ENCODE measurements around the gene PPP2R3B.

DNA sequence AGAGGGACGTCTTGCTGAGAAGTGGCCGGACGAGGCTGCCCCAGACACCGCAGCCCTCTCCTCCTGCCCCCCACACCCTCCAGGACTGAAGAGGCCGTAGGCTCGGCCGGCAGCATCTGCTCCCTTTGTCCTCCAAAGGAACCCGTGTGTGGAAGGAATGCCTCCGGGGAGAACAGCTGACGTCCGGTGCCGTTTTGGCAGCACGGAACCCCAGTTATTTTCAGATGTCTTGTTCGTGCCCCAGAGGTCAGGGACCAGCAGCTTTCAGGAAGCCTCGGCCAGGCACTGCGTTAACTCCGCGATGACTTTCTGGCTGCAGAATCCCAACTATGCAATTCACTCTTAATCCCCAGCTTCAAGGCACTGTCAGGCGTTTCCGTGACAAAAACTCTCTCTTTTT, 10.9 kb upstream of the PPP2R3B start:
- TF ChIP-seq, protein P1, sequence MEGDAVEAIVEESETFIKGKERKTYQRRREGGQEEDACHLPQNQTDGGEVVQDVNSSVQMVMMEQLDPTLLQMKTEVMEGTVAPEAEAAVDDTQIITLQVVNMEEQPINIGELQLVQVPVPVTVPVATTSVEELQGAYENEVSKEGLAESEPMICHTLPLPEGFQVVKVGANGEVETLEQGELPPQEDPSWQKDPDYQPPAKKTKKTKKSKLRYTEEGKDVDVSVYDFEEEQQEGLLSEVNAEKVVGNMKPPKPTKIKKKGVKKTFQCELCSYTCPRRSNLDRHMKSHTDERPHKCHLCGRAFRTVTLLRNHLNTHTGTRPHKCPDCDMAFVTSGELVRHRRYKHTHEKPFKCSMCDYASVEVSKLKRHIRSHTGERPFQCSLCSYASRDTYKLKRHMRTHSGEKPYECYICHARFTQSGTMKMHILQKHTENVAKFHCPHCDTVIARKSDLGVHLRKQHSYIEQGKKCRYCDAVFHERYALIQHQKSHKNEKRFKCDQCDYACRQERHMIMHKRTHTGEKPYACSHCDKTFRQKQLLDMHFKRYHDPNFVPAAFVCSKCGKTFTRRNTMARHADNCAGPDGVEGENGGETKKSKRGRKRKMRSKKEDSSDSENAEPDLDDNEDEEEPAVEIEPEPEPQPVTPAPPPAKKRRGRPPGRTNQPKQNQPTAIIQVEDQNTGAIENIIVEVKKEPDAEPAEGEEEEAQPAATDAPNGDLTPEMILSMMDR (tag by site-specific recombination; IDR thresholded peaks at IDR 0.05) = no peak
- TF ChIP-seq KLF1 (tag by site-specific recombination; IDR thresholded peaks at IDR 0.05) (no peak), ZNF768 (tag by site-specific recombination; IDR thresholded peaks at IDR 0.05) (no peak)
